Stimulated activated CD8-positive, alpha-beta memory T cell treated with anti-CD3 and anti-CD28 coated beads, Interleukin-12 subunit alpha, Interleukin-12 subunit beta, amount 100 ng/mL, for 24 hours (primary cell): ENCODE data around the gene SNRNP48.

Experiments used
- DNase-seq: peaks from one replicate; pipeline ENCODE4 v3.0.0-alpha.2; 2020; ENCODE audit errors: extremely low read depth

The SNRNP48 gene

DNA sequence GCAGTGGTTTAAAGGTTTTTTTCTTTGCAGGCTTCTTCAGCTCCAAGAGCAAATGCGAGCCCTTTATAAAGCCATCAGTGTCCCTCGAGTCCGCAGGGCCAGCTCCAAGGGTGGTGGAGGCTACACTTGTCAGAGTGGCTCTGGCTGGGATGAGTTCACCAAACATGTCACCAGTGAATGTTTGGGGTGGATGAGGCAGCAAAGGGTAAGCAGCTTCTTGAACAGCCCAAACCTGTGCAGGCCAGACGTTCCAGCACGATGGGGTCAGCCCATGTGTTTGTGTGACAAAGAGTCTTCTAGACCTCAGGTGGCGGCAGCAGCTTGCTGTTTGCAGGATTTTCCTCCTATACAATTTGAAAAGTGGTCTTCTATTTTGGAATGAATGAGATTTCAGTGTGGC lies 30.8 kb upstream of the SNRNP48 start:
- DNase-seq = no peak

DNA sequence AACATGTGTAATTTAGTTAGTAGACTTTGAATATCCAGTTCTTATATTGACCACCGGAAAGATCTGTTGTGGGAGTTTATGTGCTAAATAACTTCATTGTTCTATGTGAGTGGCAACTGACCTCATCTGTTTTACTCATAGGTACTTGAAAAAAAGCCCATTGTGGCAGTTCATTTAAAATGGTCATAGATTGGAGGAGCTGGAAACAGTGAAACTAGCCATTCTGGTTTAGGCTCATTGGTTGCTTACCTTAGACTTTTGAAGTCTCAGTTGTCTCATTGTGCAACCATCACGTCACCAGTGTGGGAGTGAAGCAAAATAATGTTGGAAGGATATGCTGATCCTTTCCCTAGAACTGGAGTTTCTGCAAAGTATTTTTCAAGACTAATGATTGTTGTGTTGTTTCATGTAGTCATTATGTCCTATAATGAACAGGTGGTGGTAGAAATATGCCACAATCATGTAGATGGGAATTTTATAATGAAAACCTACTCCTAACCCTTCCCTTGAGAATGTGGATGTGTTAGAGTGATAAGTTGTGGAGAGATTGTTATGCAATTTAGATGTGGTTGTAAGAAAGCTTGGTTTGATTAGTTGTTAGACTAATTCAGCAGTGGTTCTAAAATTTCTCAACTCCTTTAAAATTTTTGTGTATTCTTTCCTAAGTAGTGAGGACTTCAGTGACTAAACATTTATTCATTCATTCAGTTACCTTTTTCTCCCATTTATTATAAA lies 30.2 kb upstream of the SNRNP48 start:
- DNase-seq = no peak

DNA sequence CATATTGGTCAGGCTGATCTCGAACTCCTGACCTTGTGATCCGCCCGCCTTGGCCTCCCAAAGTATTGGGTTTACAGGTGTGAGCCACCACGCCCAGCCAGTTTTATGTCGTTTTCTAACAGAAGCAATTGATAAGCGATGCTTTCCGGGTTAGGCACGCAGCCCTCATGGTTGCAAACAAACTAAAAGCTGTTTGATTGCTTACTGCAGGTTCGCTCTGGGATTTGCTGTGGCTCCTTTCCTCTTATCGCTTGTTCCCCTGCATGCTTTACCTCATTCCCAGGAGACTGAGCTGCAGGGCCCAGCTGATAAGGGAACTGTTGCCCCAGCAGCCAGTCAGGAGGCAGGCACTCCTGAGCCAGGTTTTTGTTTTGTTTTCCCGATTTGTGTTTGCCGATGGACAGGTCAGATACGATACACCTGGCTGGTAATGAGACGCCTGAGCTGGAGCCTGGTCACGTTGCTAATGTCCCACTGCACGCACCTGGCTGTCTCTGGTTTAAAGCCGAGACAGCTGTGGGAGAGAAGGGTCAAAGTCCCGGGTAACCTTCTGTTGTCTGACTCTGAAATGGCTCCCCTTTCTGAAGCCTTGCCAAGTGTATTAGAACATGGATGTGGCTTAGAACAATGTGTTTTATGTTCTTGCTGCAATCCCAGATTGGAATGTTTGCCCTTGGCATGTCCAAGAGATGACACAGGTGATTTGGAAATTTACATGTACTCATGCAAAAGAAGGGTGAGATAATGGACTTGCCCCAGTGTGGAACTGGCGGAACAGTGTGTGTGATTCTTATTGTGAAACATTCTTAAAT lies 28.6 kb upstream of the SNRNP48 start:
- DNase-seq = no peak

DNA sequence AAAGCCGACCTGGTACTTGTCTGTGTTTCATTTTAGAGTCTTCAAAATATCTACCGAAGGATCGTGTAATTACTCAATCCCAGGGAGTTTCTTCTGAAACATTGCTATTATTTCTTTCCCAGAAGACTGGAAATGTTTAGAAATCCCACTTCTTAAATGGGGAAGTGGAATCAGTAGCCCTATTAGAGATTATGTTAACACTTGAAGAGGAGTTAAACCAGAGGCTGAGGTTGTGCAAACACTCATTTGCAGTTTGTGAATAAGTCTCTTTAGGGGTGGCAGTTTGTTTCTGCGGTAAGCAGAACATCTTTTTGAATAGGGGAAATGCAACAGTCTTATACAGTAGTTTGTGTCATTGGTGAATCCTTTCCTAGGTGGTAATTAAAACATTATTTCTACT lies 27.2 kb upstream of the SNRNP48 start:
- DNase-seq = no peak

DNA sequence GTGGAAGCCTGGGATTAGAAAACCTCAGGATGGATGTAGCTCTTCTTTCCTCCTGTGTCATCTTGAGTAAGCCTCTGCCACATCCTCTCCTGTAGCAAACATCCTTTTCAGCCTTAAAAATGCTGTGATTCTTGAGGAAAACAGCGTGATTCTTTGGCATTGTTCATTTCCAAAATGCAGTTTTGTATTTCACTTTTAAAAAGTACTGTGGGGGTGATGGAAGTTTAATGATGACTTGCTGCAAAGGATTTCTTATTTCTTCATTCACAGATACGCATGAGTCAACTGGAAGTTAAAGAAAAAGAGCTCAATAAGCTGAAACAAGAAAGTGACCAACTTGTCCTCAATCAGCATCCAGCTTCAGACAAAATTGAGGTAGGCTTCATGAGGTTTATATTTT lies 23.9 kb upstream of the SNRNP48 start:
- DNase-seq = no peak

DNA sequence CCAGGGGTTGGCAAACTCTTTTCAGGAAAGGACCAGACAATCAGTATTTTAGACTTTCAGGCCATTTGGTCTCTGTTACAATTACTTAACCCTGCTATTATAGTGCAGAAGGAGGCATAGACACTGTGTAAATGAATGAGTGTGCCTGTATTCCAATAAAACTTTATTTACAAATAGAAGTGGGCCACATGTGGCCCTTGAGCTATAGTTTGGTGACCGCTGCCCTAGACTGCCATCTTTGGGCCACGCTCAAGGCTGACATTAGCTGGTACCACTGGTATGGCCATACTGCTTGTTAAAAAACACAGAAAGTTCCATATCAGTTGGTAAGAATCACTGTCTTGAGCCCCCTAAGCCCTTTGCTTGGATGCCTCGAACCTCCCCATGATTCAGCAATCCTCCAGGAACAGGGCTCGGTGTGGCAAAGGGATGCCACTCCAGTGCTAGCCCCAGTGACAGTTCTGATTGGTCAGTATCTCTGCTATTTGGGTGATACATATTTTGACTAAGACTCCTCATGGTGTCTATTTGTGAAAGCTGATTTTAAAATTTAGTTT lies 23.3 kb upstream of the SNRNP48 start:
- DNase-seq = no peak

DNA sequence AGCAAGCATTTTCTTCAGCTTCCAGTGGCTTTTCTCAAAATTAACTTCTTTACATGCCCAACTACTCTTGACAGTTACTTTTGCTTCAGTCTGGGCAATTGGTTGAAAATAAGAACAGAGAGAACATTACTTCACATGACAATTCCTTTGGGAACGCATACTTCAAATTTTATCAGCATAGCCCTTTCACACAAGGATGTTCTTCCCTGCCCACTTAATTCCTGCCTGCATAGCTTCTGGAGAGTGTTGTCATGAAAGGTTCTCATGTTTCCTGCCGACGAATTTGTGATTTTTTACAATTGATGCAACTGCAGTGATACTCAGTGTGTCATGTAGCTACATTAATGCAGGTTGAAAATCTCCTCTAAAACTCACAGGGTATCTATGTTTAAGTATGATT lies 22.0 kb upstream of the SNRNP48 start:
- no peak for DNase-seq

DNA sequence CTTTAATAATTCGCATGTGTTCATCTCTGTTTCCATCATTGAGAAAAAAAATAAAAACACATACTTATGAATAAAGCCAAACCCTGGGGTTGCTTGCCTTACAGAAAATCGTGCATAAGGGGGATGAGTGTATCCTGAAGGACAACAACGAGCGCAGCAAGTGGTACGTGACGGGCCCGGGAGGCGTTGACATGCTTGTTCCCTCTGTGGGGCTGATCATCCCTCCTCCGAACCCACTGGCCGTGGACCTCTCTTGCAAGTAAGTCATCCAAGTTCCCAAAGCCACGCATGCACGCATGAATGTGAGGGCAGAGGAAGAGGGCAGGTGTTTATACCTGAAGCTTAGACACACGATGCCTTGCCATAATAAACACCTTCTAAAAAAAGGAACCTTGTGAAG lies 20.9 kb upstream of the SNRNP48 start:
- DNase-seq = no peak

DNA sequence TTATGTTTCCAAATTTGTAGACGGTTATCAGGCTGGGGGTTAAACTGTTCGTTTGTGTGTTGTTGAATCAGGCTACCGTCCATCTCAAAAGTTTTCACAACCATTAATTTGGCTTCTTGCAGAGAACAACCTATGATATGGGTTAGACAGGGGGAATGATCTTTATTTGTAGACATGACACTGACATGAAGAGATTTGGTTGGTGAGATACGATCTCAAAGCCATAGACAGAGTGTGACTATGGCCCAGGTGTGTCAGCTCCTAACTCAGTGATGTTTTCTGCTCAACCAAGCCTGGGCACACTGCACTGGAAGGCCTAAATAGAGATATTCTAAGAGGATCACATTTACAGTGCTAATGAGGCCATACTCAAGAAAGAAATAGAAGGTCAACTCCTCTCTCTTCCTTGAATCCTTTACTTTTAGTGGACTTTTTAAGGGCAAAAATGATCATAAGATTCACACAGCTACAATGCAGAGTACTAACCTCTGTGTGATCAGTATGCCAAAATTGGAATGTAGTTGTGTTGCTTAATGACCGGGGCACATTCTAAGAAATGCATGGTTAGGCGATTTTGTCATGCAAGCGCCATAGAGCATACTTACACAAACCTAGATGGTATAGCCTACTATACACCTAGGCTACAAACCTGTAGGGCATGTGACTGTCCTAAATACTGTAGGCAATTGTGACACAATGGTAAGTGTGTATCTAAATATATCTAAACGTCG lies 17.6 kb upstream of the SNRNP48 start:
- no peak for DNase-seq

DNA sequence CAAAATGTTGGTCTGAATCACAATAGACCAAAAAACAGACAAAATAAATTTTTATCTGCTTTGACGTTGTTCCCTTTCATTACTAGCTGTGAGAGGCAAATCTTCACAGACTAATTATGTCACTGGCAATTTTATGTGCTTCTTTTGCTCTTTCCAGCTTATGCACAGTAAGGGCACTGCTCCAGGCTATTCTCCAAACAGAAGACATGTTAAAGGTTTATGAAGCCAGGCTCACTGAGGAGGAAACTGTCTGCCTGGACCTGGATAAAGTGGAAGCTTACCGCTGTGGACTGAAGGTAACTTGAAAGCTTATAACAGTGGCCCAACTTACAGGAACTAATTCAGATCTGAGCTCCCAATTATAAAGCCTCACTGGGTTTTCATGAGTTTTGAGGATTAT lies 15.5 kb upstream of the SNRNP48 start:
- no peak for DNase-seq

DNA sequence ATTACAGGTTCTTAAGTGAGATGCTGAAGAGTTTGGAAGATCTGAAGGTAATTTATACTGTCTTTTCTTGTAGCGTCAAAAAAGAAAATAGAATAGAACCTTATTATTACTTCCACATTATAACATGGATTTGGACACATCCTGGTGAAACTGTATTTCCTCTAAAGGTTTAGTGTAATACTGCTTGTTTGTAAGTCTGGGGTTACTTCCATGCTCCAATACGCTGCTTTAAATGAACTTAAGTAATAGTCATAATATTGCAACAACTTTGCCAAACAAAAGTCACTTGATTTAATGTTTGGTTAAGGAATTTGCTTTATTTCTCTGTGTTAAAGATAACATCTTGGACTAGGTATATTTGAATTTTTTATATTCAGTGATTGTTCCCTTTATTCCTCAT lies 11.5 kb upstream of the SNRNP48 start:
- DNase-seq = no peak

DNA sequence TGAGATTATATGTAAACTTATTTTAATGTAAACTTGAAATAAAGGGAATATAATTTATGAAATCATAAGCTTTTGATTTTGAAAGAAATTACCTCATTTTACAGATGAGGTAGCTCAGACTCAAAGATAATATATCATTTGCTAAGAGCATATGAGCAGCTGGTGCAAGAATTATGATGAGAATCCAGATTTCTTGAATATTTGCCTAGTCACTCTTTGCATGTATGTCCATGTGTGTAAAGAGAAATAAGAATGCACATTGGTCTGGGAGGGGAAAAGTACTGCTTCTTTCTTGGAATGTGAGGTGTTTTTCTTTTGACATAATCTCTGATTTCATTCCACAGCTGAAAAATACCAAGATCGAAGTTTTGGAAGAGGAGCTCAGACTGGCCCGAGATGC lies 11.1 kb upstream of the SNRNP48 start:
- DNase-seq = no peak

DNA sequence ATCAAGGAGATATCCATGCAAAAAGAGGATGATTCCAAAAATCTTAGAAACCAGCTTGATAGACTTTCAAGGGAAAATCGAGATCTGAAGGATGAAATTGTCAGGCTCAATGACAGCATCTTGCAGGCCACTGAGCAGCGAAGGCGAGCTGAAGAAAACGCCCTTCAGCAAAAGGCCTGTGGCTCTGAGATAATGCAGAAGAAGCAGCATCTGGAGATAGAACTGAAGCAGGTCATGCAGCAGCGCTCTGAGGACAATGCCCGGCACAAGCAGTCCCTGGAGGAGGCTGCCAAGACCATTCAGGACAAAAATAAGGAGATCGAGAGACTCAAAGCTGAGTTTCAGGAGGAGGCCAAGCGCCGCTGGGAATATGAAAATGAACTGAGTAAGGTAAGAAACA lies 10.1 kb upstream of the SNRNP48 start:
- no peak for DNase-seq

DNA sequence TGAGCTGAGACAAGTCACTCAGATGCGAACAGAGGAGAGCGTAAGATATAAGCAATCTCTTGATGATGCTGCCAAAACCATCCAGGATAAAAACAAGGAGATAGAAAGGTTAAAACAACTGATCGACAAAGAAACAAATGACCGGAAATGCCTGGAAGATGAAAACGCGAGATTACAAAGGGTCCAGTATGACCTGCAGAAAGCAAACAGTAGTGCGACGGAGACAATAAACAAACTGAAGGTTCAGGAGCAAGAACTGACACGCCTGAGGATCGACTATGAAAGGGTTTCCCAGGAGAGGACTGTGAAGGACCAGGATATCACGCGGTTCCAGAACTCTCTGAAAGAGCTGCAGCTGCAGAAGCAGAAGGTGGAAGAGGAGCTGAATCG lies 9.5 kb upstream of the SNRNP48 start:
- no peak for DNase-seq

DNA sequence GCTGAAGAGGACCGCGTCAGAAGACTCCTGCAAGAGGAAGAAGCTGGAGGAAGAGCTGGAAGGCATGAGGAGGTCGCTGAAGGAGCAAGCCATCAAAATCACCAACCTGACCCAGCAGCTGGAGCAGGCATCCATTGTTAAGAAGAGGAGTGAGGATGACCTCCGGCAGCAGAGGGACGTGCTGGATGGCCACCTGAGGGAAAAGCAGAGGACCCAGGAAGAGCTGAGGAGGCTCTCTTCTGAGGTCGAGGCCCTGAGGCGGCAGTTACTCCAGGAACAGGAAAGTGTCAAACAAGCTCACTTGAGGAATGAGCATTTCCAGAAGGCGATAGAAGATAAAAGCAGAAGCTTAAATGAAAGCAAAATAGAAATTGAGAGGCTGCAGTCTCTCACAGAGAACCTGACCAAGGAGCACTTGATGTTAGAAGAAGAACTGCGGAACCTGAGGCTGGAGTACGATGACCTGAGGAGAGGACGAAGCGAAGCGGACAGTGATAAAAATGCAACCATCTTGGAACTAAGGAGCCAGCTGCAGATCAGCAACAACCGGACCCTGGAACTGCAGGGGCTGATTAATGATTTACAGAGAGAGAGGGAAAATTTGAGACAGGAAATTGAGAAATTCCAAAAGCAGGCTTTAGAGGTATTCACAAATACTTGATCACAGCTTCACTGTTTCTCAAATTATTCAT lies 8.9 kb upstream of the SNRNP48 start:
- DNase-seq = no peak

DNA sequence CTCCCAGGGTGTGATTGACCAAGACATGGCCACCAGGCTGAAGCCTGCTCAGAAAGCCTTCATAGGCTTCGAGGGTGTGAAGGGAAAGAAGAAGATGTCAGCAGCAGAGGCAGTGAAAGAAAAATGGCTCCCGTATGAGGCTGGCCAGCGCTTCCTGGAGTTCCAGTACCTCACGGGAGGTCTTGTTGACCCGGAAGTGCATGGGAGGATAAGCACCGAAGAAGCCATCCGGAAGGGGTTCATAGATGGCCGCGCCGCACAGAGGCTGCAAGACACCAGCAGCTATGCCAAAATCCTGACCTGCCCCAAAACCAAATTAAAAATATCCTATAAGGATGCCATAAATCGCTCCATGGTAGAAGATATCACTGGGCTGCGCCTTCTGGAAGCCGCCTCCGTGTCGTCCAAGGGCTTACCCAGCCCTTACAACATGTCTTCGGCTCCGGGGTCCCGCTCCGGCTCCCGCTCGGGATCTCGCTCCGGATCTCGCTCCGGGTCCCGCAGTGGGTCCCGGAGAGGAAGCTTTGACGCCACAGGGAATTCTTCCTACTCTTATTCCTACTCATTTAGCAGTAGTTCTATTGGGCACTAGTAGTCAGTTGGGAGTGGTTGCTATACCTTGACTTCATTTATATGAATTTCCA lies 4.6 kb upstream of the SNRNP48 start:
- no peak for DNase-seq

DNA sequence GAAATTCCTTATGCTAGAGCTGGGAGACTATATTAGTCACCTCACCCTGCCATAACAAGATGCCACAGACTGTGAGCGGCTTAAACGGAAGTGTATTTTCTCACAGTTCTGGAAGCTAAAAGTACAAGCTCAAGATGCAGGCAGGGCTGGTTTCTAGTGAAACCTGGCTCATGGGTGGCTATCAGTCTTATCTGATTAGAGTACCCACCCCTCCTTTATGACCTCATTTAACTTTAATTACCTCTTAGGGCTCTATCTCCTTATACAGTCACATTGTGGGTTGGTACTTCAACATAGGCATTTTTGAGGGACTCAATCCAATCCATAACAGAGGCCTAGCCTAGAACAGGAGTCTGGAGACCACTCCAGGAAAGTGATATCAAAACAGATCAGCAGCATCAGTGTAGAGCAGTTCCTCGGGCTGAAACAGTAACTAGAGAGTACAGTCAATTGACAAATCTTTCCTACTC lies 2.3 kb upstream of the SNRNP48 start:
- no peak for DNase-seq

DNA sequence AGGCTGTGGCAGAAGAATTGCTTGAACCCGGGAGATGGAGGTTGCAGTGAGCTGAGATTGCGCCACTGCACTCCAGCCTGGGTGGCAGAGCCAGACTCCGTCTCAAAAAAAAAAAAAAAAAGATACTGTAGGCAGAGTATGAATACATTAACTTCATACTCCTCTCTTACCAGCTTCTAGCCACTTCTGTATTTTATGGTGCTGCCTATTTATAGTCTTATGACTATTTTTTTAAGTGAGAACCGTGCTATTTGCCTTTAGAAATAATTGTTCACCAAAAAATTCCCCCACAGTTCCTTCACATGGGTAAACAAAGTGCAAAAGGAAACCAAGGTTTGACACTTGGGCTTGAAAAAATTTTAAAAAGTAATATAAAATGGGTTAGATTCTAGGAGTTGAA lies 1.5 kb upstream of the SNRNP48 start:
- no peak for DNase-seq

DNA sequence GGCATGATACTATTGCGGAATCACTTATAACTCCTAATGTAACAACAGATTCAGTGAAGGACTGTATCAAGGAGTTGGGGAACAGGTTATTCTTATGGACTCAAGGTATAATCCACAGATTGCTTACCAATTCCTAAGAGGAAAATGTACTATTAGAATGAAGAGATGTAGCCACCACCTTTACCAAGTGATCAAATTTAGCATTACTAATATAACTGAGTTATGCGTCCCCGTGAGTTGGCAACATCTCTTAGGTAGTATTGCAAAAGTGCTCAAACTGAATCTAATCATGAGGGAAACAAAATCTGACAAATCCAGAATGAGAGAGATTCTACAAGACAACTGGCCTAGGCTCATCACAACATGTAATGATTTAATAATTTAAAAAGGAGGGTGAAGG lies 777 bp upstream of the SNRNP48 start:
- DNase-seq = no peak

DNA sequence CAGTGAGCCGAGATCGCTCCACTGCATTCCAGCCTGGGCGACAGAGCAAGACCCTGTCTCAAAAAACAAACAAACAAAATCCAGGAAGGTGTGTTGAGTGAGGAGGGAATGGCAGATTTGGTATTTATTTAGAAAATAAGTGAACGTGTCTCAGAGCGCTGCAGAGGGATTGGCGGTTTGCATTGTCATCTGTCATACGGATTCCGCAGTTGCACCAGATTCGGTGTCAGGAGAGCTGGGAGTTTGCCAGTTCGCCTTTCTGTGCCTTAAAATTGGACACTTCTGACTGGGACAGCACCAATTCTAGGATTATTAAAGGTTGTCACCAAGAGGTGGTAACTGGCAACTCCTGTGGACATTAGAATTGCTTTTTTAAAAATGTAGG lies 912 bp downstream of the SNRNP48 start:
- no peak for DNase-seq

DNA sequence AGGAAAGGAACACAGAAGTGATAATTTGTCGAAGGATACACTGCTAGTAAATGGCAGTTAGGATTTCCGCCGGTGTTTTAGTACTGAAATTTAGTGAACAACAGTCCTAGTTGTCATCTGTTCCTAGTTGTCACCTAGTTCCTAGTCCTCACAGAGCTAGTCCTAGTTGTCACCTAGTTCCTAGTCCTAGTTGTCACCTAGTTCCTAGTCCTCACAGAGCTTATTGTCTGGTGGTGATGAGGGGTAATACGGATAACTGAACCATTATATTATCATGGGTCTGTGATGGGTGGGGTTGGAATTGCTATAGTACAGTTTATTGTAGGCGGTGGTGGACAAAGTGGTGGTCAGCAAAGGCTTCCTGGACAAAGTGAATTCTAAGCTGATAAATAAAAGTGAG lies 1.8 kb downstream of the SNRNP48 start:
- no peak for DNase-seq
